CD4-positive, alpha-beta T cell treated with Interleukin-1 beta for 1 hour (primary cell): ENCODE results near the gene SH3BP5.
A peak's percentile ranks its signal among the peaks of the same experiment; 100 is the strongest.

Experiments
- DNase-seq, 2 donors: peaks; one replicate each; pipeline ENCODE4 v3.0.0-alpha.2; 2020 to 2022

The SH3BP5 gene

DNA sequence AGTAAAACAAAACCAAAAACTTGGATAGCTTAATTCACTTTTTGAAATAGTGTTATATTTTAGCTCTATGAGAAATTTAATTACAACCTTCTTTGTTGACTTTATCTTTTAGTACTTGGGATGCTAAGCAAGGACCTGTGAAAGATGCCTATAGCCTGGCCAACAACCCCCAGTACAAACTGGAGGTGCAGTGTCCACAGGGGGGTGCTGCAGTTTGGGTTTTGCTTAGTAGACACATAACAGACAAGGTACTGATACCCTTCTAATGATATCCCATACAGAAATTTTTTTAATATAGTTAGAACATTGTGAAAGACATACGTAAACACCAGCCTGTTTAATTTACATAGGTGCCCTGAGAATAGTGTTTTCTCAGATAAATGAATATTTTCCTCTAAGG is 91.0 kb downstream of the SH3BP5 start:
- peak; percentile 59 to 60 for DNase-seq

DNA sequence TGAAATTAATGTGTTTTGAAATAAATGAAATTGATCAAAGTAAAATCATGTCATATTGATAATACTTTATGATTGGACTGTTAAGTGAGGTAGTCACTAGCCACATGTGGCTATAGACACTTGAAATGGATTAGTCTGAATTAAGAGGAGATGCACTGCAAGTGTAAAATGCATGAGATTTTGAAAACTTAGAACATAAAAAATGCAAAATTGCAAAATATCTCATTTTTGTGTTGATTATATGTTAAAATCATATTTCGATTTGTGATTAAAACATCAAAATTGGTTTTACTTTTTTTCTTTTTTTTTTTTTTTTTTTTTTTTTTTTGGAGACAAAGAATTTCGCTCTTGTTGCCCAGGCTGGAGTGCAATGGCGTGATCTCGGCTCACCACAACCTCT is 103.1 kb downstream of the SH3BP5 start:
- no peak for DNase-seq

DNA sequence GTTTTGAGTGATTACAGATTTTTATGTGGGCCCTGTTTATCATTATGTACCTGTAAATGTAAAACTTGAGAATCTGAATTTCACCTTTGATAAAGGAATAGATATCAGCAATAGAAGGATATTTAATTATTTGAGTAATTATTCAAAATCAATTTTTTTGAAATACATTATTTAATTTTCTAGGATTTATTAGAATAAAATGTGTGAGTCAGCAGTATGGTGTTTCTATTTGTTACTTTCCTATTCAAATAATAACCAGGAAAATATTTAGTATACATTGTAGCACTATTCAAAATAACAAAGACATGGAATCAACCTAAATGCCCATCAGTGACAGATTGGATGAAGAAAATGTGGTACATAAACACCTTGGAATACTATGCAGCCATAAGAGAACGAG is 104.2 kb downstream of the SH3BP5 start:
- DNase-seq: no peak

DNA sequence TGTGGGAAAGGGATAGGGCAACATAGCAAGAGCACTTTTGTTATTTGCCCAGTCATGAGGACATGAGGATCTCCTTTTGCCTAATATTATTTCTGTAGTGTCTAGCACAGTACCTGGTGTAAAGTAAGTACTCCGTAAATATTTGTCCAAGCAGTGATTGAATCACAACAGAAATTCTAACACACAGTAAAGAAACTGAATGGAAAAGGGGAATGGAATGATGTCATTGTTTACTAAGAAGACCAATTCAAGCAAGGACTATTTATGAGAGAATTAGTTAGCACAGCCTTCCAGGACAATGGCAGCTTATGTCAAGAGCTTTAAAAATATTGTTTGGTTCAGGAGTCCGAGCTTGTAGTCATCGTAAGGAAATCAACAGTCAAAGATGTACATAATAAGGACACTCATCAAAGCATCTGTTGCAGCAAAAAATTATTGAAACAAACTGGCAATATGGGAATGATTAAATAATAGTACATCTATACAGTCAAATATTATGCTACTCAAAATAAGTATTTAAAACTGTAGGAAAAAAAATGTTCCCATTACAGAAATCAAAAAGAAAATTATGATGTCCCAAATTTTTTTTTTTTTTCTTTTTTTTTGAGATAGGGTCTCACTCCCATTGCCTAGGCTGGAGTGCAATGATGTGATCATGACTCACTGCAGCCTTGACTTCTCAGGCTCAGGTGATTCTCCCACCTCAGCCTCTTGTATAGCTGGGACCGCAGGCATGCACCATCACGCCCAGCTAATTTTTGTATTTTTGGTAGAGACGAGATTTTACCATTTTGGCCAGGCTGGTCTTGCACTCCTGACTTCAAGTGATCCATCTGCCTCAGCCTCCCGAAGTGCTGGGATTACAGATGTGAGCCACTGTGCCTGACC is 108.5 kb downstream of the SH3BP5 start:
- no peak for DNase-seq

DNA sequence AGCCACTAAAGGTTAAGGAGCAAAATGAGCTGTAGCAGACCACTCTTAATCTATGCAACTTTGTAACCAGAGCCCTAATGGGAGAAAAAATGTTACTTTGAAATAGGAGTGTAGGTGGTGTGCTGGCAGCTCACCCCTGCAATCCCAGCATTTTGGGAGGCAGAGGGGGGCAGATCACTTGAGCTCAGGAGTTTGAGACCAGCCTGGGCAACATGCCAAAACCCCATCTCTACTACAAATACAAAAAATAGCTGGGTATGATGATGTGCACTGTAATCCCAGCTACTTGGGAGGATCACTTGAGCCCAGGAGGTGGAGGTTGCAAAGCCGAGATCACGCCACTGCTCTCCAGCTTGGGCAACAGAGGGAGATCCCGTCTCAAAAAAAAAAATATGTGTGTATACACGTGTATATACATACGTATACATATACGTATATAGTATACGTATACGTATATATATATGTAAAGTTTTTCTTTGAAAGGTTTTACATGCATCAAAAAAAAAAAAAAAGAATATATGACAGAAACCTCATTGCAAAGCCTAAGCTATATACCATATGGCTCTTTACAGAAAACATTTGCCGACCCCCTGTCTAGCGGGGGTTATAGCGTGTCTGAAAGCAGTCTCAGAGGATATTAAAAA is 110.7 kb downstream of the SH3BP5 start:
- no peak for DNase-seq

DNA sequence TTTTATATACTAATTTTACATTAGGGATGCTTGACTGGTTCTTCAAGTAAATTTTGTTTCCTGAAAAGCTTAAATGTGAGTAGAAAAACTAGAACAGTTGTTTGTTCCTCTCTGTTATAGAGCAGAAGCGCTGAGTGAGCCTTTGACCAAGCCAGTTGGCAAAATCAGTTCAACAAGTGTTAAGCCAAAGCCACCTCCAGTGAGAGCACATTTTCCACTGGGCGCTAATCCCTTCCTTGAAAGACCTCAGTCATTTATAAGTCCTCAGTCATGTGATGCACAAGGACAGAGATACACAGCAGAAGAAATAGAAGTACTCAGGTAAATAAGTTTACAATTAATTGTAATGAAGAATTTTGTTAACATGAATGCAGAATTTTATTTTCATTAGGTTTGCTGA is 111.7 kb downstream of the SH3BP5 start:
- DNase-seq: no peak

DNA sequence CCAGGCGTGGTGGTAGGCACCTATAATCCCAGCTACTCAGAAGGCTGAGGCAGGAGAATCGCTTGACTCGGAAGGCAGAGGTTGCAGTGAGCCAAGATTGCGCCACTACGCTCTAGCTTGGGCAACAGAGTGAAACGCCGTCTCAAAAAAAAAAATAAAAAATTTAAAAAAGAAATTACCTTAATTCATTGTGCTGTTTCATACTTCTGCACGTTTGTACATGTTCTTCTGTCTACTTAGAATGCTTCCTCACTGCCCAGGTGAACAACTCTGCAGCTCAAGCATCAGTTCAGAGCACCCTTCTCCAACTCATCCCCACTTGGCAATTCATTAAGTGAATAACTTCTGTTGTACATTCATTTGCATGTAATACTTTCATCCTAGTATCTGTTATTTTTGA is 112.3 kb downstream of the SH3BP5 start:
- no peak for DNase-seq

DNA sequence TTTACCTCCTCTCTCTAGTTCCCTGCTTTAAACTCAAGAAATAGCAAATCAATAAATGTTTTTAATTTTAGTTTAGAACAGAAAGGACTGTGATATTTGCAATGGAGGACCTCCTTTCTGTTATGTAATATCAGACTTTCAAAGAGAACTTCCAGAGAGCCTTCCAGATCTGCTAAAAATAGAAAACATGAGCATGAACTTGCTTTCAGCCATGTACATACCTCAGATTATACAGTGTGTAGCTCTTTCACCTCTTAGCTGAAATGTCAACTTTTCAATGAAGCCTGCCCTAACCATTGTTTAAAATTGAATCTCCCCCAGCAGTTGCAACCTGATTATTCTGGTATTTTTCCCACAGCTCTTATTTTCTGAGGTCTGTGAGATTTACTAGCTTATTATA is 113.7 kb downstream of the SH3BP5 start:
- no peak for DNase-seq

DNA sequence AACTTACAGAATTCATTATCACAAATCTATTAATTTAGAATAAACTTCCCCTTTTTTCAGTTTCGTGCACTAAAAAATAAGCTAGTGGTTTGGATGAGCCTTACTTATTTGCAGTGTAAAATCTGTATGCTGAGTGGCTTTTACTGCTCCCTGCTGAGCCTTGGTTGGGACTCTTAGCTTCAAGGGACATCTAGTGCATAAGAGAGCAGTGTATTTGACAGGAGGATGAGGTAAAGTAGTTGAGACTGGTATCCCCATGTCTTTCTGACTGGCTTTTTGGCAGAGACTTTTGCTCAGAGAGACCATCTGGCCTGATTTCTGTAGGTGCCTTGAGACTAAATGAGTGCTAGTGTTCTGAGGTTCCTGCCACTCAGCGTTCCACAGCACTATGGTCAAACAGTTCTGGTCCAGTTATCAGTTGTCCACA is 114.5 kb downstream of the SH3BP5 start:
- no peak for DNase-seq

DNA sequence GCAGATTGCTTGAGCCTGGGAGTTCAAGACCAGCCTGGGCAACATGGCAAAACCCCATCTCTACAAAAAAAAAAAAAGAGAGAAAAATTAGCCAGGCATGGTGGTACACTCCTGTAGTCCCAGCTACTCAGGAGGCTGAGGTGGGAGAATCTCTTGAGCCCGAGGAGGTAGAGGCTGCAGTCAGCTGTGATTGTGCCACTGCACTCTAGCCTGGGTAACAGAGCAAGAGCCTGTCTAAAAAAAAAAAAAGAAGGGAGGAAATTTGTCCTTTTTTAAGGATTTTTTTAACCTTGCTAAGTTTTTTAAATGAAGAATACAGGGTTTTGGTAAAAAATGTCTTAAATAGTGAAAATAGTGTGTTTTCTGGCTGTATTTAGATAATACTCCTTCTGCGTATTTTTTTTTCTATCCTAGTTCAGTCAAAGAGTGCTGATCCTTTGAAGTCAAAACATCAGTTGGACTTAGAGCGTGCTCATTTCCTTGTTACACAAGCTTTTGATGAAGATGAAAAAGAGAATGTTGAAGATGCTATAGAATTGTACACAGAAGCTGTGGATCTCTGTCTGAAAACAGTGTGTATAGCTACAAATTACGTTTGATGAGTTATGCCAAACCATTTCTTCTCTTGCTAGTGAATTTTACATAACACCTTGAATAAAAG is 115.2 kb downstream of the SH3BP5 start:
- DNase-seq: no peak

DNA sequence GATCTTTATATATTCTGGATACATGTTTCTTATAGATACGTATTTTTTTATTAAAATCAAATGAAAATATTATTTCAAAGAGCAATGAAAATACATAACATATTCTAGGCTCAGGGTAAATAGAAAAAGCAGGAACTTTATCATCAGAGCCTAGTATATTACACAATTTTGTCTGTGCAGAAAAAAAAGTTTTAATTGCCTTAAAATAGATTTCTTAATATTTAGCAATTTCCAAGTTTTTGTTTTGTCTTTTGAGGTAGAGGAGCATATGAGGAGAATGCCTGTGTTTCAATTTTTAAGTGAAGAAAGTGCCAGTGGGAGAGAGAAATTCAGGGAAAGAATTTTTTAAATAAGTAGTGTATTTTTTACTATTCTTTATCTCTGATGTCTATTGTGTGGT is 115.9 kb downstream of the SH3BP5 start:
- DNase-seq: no peak

DNA sequence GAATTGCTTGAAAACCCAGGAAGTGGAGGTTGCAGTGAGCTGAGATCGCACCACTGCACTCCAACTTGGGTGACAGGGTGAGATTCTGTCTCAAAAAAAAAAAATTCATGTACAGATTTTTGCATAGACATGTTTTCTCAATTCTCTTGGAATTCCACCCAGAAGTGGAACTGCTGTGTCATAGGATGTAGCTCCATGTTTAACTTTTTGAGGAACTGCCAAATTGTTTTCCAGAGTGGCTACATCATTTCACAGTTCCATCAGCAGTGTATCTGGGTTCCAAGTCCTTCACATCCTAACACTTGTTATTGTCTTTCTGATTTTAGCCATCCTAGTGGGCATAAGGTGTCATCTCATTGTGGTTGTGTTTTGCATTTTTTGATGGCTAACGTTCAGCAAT is 116.4 kb downstream of the SH3BP5 start:
- no peak for DNase-seq

DNA sequence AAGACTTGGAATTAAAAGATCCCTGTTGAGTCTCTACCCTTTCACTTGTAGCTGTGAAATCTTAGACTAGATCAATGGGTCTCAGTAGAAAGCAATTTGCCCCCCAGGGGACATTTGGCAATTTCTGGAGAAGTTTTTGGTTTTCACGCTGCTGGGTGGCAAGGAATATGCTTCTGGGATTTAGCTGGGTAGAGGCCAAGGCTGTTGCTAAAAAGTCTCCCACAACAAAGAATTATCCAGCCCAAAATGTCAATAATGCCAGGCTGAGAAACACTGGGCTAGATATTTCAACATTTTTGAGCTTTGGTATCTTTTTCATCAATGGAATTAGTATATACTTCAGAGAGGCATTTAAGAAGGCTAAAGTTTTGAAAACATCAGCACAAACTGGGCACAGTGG is 117.6 kb downstream of the SH3BP5 start:
- DNase-seq: no peak

DNA sequence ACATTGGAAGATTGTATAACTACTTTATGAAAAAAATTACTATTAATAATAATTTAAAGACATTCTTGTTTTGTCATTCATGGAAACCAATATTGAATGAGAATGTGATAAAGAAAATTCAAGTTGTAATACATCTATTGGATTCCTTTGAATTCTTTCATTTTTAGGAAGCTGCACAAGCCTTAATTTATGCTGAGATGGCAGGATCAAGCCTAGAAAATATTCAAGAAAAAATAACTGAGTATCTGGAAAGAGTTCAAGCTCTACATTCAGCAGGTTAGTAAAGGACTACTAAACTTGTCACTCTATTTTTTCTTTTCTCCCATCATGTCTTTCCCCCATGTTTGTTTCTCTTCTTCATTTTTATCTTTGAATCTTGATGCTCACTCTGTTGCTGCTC is 120.4 kb downstream of the SH3BP5 start:
- DNase-seq: no peak

DNA sequence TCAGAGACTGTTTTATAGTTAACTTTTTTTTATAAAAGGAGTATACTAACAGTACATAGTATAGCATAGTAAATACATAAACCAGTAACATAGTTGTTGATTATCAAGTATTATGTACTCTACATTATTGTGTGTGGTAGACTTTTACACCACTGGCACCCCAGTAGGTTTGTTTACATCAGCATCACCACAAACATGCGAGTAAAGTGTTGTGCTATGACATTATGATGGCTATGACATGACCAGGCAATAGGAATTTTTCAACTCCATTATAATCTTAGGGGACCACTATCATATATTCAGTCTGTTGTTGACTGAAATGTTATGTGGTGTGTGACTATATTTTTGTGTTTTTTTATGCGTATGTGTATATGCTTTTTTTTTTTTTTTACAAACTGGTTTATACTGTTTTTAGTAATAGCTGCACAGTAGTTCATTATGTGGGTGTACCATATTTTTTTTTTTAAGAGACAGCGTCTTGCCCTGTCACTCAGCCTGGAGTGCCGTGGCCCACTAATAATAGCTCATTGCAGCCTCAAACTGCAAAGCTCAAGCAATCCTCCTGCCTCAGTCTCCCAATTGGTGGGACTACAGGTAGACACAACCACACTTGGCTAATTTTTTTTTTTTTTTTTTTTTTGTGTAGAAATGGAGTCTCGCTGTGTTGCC is 124.4 kb downstream of the SH3BP5 start:
- peak in 1 of 2 donors; percentile 4 for DNase-seq

DNA sequence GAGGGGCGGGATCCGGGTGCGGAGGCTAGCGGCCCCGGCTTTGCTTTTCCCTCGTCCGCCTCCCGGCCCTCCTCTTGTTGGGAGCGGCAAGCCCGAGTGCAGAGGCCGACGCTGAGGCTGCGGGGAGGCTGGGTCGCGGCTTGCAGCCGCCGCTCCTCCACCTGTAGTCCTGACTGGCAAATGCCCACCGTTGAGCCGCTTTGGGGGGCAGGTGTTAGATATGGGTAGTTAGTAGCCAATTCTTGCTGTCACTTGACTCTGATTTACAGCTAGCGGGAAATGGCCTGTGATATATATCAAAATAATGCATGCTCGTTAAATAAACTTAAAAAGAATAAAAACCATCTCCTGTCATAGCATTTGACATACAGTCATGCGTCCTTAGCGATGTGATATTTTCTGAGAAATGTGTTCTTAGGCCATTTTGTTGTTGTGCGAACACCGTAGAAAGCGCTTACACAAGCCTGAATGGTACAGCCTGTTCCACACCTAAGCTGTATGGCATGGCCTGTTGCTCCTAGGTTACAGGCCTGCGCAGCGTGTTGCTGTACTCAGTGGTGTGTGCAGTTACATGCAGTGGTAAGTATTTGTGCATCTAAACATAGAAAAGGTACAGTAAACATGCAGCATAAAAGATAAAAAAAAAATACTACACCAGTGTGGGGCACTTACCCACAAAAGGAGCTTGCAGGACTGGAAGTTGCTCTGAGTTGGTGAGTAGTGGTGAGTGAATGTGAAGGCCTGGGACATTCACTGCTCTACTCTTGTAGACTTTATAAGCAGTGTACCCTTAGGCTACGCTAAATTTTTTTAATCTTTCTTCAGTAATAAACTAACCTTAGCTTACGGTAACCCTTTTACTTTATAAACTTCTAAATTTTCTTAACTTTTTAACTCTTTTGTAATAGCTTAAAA is 125.5 kb downstream of the SH3BP5 start:
- DNase-seq: peak in 1 of 2 donors; percentile 26

DNA sequence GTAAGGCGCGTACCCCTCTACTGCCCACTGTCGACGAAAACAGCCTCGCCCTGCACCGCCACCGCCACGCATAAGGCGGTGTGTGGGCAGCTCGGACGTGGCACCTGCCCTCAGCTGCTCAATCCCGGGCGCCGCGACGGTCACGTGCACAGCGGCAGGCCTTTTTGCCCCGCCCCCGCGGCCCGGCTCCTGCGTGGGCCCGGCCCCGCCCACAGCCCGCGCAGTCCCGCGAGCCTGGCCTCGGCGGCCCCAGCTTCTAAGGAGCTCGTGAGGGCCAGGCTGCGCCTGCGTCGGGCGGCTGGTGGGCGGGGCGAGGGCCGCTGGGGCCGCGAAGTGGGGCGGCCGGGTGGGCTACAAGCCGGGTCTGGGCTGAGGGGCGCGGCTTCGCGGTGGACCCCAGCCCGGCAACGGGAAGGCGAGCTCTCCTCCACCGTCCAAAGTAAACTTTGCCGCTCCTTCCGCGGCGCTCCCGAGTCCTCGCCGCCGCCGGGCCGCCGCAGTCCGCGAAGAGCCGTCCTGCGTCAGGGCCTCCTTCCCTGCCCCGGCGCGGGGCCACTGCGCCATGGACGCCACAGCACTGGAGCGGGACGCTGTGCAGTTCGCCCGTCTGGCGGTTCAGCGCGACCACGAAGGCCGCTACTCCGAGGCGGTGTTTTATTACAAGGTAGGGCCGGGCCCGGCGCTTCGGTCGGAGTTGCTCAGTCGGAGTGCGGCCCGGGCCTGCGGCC is 126.3 kb downstream of the SH3BP5 start, which contains the start of gene CAPN7:
Gene CAPN7, plus strand, starts transcription at position 313 of the 728 bp plus-strand sequence. Its CDS starts 250 bp downstream, at position 563.
- DNase-seq: peak; percentile 96

DNA sequence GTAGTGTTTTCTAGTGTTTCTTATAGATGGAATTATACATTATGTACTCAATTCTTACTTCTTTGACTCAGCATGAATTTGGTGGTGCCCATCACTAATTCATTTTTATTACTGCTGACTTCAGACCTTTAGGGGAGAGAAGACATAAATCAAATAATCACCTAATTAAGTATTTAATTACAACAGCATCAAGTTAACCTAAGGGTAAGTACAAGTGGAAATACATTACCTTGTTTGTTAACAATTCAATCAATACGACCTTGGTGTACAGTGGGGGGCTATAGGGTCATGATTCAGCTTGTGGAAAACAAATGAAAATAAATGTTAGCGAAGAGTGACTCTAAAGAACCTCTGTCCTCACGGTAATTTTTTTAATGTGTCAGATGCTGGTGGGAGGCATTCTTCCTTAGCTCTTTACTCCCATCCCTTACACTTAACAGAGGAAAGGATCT is 126.9 kb downstream of the SH3BP5 start:
- no peak for DNase-seq
